SK-N-SH (cell line): Measurements from ENCODE around the gene TRAF7. TPM values are rescaled to one million over a fixed set of nuclear protein-coding genes. Genes with fewer than 3 reads are reported as not detected.

Experiments used
- CTCF ChIA-PET: fragments of 300-600, 350-600 bp; formaldehyde crosslinking; extraction: SDS; loops from one replicate; lab custom pipeline; 2021; lab: Yijun Ruan, JAX
- POLR2A ChIA-PET: fragments of 350-600 bp; sonication (Branson Sonifier 250); formaldehyde crosslinking; extraction: SDS; loops from one replicate; lab custom pipeline; 2020; ENCODE audit warnings: antibody characterized with exemption, inconsistent platforms; lab: Yijun Ruan, JAX
- DNase-seq: peaks from one replicate; pipeline ENCODE4 v3.0.0; 2012
- H2AFZ ChIP-seq: fragments of 200-600 bp; sonication (generic); 2 replicates; pipeline ENCODE4 v1.8.1; 2016; ENCODE audit warnings: antibody characterized with exemption, mild to moderate bottlenecking, low read depth
- H3F3A ChIP-seq: fragments of 200-600 bp; sonication (generic); replicated peaks from 2 replicates; pipeline ENCODE3; 2016; ENCODE audit warnings: antibody characterized with exemption, mild to moderate bottlenecking; ENCODE audit not compliant: insufficient read depth
- H3K27ac ChIP-seq, 2 experiments: fragments of 200-500 bp in 1 of 2; fragments of 200-600 bp in 1 of 2; sonication (Bioruptor generic) in 1 of 2; sonication (generic), shearing (Covaris generic) in 1 of 2; 2 replicates each; pipeline versions ENCODE4 v1.5.1 to v1.6.1; 2014 to 2016; ENCODE audit warnings: low read depth in 2 of 2, inconsistent platforms in 1 of 2, low read length in 1 of 2, mild to moderate bottlenecking in 1 of 2, mixed read lengths in 1 of 2
- H3K27me3 ChIP-seq: fragments of 200-600 bp; sonication (generic), shearing (Covaris generic); 2 replicates; pipeline ENCODE4 v1.6.1; 2016; ENCODE audit warnings: mixed run types; ENCODE audit not compliant: insufficient read depth
- H3K36me3 ChIP-seq, 2 experiments: fragments of 200-500 bp in 1 of 2; fragments of 200-600 bp in 1 of 2; sonication (Bioruptor generic) in 1 of 2; sonication (generic) in 1 of 2; replicated peaks in 1 of 2; 2 replicates each; pipeline versions ENCODE3 to v1.5.1; 2014 to 2016; ENCODE audit warnings: low read length in 1 of 2, mild to moderate bottlenecking in 1 of 2; ENCODE audit not compliant: insufficient read depth in 2 of 2, control insufficient read depth in 1 of 2
- H3K4me1 ChIP-seq, 2 experiments: fragments of 200-500 bp in 1 of 2; fragments of 200-600 bp in 1 of 2; sonication (Bioruptor generic) in 1 of 2; sonication (generic), shearing (Covaris generic) in 1 of 2; 2 replicates each; pipeline versions ENCODE4 v1.5.1 to v1.6.1; 2014 to 2016; ENCODE audit warnings: low read depth in 1 of 2, low read length in 1 of 2, mixed run types in 1 of 2; ENCODE audit not compliant: insufficient read depth in 2 of 2, control insufficient read depth in 1 of 2
- H3K4me2 ChIP-seq: fragments of 200-600 bp; sonication (generic), shearing (Covaris generic); 2 replicates; pipeline ENCODE4 v1.6.1; 2017; ENCODE audit warnings: mixed run types
- H3K4me3 ChIP-seq, 2 experiments: fragments of 200-500 bp in 1 of 2; fragments of 200-600 bp in 1 of 2; sonication (Bioruptor generic) in 1 of 2; sonication (generic), shearing (Covaris generic) in 1 of 2; 2 replicates each; pipeline versions ENCODE4 v1.5.1 to v1.8.1; 2014 to 2016; ENCODE audit warnings: low read depth in 2 of 2, inconsistent platforms in 1 of 2, low read length in 1 of 2, mild to moderate bottlenecking in 1 of 2, mixed read lengths in 1 of 2, moderate library complexity in 1 of 2
- H3K79me2 ChIP-seq: fragments of 200-600 bp; sonication (generic); 2 replicates; pipeline ENCODE4 v1.8.1; 2017; ENCODE audit warnings: mild to moderate bottlenecking; ENCODE audit not compliant: insufficient read depth
- H3K9ac ChIP-seq: fragments of 200-600 bp; sonication (generic); 2 replicates; pipeline ENCODE4 v1.6.1; 2017; ENCODE audit warnings: mixed run types
- H3K9me2 ChIP-seq: fragments of 200-600 bp; sonication (generic); 2 replicates; pipeline ENCODE4 v1.6.1; 2017; ENCODE audit warnings: mixed run types
- H3K9me3 ChIP-seq: fragments of 200-600 bp; sonication (generic); 2 replicates; pipeline ENCODE4 v1.6.1; 2017; ENCODE audit warnings: mixed run types, mild to moderate bottlenecking, moderate library complexity
- H4K20me1 ChIP-seq: fragments of 200-600 bp; sonication (generic); 2 replicates; pipeline ENCODE4 v1.6.1; 2017; ENCODE audit warnings: mild to moderate bottlenecking, mixed run types; ENCODE audit not compliant: insufficient read depth
- CHD2 ChIP-seq: fragments of 150-350 bp; IDR thresholded peaks from 2 replicates; pipeline ENCODE4 v1.6.1; 2018; ENCODE audit warnings: low read length; ENCODE audit not compliant: partially characterized antibody
- EP300 ChIP-seq, 2 experiments: IDR thresholded peaks; 2 replicates each; pipeline versions ENCODE4 v1.4.0 to v1.6.1; 2012; ENCODE audit warnings: borderline replicate concordance in 1 of 2, low read depth in 1 of 2, low read length in 1 of 2
- EZH2phosphoT487 ChIP-seq: fragments of 200-600 bp; sonication (generic); IDR thresholded peaks from 2 replicates; pipeline ENCODE4 v1.6.1; 2017; ENCODE audit warnings: low read depth, mixed run types, mild to moderate bottlenecking, antibody characterized with exemption, moderate library complexity, borderline replicate concordance
- FOSL2 ChIP-seq: IDR thresholded peaks from 2 replicates; pipeline ENCODE4 v1.4.0; 2012; ENCODE audit warnings: low read depth, mild to moderate bottlenecking, moderate library complexity, borderline replicate concordance
- FOXJ3 ChIP-seq: sonication (generic); formaldehyde crosslinking; IDR thresholded peaks from 2 replicates; pipeline ENCODE4 v1.5.1; 2020; ENCODE audit warnings: mild to moderate bottlenecking, missing genetic modification reagents
- FOXM1 ChIP-seq: IDR thresholded peaks from 2 replicates; pipeline ENCODE4 v1.4.0; 2012; ENCODE audit warnings: low read depth, mild to moderate bottlenecking
- GABPA ChIP-seq: IDR thresholded peaks from 2 replicates; pipeline ENCODE4 v1.4.0; 2012; ENCODE audit warnings: low read depth, mild to moderate bottlenecking
- MEF2A ChIP-seq: IDR thresholded peaks from 2 replicates; pipeline ENCODE4 v1.4.0; 2012; ENCODE audit warnings: low read depth, borderline replicate concordance
- MXI1 ChIP-seq: IDR thresholded peaks from 2 replicates; pipeline ENCODE4 v1.6.1; 2012; ENCODE audit warnings: mild to moderate bottlenecking, low read depth, low read length, improper control_type of control experiment
- RXRA ChIP-seq: IDR thresholded peaks from 2 replicates; pipeline ENCODE4 v1.4.0; 2012; ENCODE audit warnings: low read depth, mild to moderate bottlenecking, borderline replicate concordance
- TAF1 ChIP-seq: IDR thresholded peaks from 2 replicates; pipeline ENCODE4 v1.6.1; 2012; ENCODE audit warnings: low read depth, mild to moderate bottlenecking, low read length, moderate library complexity, borderline replicate concordance
- YY1 ChIP-seq: IDR thresholded peaks from 2 replicates; pipeline ENCODE4 v1.4.0; 2012; ENCODE audit warnings: low read depth, mild to moderate bottlenecking
- WGBS: methylation state at CpG from one replicate; pipeline ENCODE4 v1.1.6; 2017; ENCODE audit warnings: low lambda C conversion rate; 5-methylcytosine and 5-hydroxymethylcytosine counted together
- polyA plus RNA-seq, 3 experiments: library from polyadenylated mRNA; depleted of rRNA; stranded (reverse); fragments of >200 nt; gene quantifications; 2 replicates each; pipeline ENCODE4 v1.2.3, GENCODE V29; 2012
- TF ChIP-seq, protein P1 (sequence below): fragments of 150-350 bp; IDR thresholded peaks from 2 replicates; pipeline ENCODE4 v1.6.1; 2017; ENCODE audit warnings: antibody characterized with exemption, low read length, low read depth, borderline replicate concordance
- TF ChIP-seq, protein P2 (sequence below): IDR thresholded peaks from 2 replicates; pipeline ENCODE4; 2012
- TF ChIP-seq, protein P3 (sequence below): IDR thresholded peaks from 2 replicates; pipeline ENCODE4 v1.6.1; 2012; ENCODE audit warnings: mild to moderate bottlenecking, low read depth, low read length, moderate library complexity
- TF ChIP-seq, protein P4 (sequence below): IDR thresholded peaks from 2 replicates; pipeline ENCODE4 v1.4.0; 2012; ENCODE audit warnings: low read depth, borderline replicate concordance
- TF ChIP-seq, protein P5 (sequence below): fragments of 200-600 bp; sonication (generic); IDR thresholded peaks from 2 replicates; pipeline ENCODE4 v1.6.1; 2017; ENCODE audit warnings: antibody characterized with exemption, mild to moderate bottlenecking, moderate library complexity

Gene TRAF7
- polyA plus RNA-seq, 1 of the 3 experiments (the other 2 are of a cell fraction) = 73.0 TPM

DNA sequence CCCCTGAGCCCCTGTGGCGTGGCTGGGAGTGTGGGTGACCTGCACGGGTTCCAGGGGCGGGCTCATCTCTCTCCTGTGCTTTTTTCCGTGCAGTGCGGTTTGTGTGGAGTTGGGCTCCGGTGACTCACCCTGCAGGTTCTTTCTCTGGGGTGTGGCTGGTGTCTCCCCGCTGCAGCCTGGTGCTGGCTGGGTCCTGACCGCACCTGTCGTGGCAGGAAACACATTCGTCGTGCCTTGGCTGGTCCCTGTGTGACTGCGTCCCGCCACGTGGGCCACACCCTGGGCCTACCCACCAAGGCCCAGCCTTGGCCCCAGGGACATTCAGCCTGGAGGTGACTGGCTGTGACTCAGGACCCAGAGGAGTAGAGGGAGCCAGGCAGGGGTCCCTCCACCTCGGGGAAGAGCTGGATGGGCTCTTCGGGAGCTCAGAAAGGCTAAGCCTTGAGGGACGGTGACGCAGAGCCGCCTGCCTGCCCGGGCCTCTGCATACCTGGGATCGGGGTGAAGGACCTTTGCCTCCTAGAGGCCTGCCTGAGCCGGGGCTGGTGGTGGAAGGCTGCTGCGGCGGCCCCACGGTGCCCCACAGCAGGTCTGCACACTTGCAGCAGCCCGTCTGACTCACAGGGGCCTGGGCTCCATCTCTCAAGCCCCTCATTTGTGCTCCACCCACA is 7.8 kb downstream of the TRAF7 start:
- Histone ChIP-seq H3K27me3 (no peaks in the 10 kb centered on the region), H2AFZ (no peak overlapping the region), H3K4me1 (peaks cover 0 to 10% of the 10 kb centered on the region in 2 experiments; a peak in 1 of 4 replicates), H3K36me3 (peaks cover 0 to 31% of the 10 kb centered on the region in 2 experiments), H3K27ac (no peak overlapping the region), H3K9me2 (no peaks in the 10 kb centered on the region), H3K4me3 (no peak overlapping the region), H3K9ac (no peak overlapping the region), H3K79me2 (peaks cover 61% of the 10 kb centered on the region), H3K4me2 (no peak overlapping the region), H3K9me3 (no peaks in the 10 kb centered on the region), H3F3A (peaks cover 3% of the 10 kb centered on the region), H4K20me1 (peaks cover 53% of the 10 kb centered on the region)
- CTCF ChIA-PET = no interaction called here
- WGBS = 98% methylated on average over 9 of the region's 26 CpGs
- POLR2A ChIA-PET = no interaction called here
- no peak for DNase-seq
- TF ChIP-seq MXI1 (no peak), YY1 (no peak), FOXJ3 (no peak), EP300 (IDR thresholded peaks at IDR 0.05; ENCODE audit: borderline replicate concordance in 1 of 2, low read depth in 1 of 2, low read length in 1 of 2) (no peak), MEF2A (no peak), CHD2 (no peak), RXRA (no peak)
- TF ChIP-seq, protein P1, sequence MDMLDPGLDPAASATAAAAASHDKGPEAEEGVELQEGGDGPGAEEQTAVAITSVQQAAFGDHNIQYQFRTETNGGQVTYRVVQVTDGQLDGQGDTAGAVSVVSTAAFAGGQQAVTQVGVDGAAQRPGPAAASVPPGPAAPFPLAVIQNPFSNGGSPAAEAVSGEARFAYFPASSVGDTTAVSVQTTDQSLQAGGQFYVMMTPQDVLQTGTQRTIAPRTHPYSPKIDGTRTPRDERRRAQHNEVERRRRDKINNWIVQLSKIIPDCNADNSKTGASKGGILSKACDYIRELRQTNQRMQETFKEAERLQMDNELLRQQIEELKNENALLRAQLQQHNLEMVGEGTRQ = no peak
- TF ChIP-seq, protein P2, sequence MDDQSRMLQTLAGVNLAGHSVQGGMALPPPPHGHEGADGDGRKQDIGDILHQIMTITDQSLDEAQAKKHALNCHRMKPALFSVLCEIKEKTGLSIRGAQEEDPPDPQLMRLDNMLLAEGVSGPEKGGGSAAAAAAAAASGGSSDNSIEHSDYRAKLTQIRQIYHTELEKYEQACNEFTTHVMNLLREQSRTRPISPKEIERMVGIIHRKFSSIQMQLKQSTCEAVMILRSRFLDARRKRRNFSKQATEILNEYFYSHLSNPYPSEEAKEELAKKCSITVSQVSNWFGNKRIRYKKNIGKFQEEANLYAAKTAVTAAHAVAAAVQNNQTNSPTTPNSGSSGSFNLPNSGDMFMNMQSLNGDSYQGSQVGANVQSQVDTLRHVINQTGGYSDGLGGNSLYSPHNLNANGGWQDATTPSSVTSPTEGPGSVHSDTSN = no peak
- TF ChIP-seq, protein P3, sequence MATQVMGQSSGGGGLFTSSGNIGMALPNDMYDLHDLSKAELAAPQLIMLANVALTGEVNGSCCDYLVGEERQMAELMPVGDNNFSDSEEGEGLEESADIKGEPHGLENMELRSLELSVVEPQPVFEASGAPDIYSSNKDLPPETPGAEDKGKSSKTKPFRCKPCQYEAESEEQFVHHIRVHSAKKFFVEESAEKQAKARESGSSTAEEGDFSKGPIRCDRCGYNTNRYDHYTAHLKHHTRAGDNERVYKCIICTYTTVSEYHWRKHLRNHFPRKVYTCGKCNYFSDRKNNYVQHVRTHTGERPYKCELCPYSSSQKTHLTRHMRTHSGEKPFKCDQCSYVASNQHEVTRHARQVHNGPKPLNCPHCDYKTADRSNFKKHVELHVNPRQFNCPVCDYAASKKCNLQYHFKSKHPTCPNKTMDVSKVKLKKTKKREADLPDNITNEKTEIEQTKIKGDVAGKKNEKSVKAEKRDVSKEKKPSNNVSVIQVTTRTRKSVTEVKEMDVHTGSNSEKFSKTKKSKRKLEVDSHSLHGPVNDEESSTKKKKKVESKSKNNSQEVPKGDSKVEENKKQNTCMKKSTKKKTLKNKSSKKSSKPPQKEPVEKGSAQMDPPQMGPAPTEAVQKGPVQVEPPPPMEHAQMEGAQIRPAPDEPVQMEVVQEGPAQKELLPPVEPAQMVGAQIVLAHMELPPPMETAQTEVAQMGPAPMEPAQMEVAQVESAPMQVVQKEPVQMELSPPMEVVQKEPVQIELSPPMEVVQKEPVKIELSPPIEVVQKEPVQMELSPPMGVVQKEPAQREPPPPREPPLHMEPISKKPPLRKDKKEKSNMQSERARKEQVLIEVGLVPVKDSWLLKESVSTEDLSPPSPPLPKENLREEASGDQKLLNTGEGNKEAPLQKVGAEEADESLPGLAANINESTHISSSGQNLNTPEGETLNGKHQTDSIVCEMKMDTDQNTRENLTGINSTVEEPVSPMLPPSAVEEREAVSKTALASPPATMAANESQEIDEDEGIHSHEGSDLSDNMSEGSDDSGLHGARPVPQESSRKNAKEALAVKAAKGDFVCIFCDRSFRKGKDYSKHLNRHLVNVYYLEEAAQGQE = no peak

DNA sequence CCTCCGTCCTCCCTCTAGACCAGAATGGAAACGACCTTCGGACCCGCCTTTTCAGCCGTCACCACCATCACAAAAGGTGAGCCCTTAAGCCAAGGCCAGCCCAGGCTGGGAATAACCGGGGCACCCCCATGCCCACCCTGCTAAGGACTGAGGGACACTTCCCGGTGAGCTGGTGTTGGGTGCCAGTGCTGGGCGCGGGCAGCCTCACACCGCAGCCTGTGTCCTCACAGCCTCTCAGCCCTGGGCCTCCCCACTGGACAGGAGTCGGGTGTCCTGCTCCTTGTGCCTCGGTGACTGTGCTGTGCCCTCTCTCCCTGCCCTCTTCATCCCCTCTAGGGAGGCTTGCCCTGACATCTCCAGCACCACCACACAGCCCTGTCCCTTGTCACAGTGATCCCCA is 10.3 kb downstream of the TRAF7 start:
- POLR2A ChIA-PET = interaction anchor here (3.5 kb wide), 1 partner anchor 11 kb away, joined by 16 read pairs; the partner anchor contains the start of gene TRAF7
- CTCF ChIA-PET = interaction anchor here (1.0 kb wide), 1 partner anchor 162 kb away, joined by 7 read pairs; no protein-coding TSS in a partner anchor
- TF ChIP-seq, protein P4, sequence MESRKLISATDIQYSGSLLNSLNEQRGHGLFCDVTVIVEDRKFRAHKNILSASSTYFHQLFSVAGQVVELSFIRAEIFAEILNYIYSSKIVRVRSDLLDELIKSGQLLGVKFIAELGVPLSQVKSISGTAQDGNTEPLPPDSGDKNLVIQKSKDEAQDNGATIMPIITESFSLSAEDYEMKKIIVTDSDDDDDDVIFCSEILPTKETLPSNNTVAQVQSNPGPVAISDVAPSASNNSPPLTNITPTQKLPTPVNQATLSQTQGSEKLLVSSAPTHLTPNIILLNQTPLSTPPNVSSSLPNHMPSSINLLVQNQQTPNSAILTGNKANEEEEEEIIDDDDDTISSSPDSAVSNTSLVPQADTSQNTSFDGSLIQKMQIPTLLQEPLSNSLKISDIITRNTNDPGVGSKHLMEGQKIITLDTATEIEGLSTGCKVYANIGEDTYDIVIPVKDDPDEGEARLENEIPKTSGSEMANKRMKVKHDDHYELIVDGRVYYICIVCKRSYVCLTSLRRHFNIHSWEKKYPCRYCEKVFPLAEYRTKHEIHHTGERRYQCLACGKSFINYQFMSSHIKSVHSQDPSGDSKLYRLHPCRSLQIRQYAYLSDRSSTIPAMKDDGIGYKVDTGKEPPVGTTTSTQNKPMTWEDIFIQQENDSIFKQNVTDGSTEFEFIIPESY = no peak
- TF ChIP-seq FOXJ3 (no peak), FOSL2 (no peak), EZH2phosphoT487 (no peak), GABPA (no peak), TAF1 (no peak), FOXM1 (no peak)
- TF ChIP-seq, protein P5, sequence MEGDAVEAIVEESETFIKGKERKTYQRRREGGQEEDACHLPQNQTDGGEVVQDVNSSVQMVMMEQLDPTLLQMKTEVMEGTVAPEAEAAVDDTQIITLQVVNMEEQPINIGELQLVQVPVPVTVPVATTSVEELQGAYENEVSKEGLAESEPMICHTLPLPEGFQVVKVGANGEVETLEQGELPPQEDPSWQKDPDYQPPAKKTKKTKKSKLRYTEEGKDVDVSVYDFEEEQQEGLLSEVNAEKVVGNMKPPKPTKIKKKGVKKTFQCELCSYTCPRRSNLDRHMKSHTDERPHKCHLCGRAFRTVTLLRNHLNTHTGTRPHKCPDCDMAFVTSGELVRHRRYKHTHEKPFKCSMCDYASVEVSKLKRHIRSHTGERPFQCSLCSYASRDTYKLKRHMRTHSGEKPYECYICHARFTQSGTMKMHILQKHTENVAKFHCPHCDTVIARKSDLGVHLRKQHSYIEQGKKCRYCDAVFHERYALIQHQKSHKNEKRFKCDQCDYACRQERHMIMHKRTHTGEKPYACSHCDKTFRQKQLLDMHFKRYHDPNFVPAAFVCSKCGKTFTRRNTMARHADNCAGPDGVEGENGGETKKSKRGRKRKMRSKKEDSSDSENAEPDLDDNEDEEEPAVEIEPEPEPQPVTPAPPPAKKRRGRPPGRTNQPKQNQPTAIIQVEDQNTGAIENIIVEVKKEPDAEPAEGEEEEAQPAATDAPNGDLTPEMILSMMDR = no peak

More for the DNA sequence above, 10.3 kb downstream of the TRAF7 start:
- H3K79me2 ChIP-seq = peaks cover 39% of the 10 kb centered on the region
- no peak overlapping the region for H3K9ac ChIP-seq
- H3K9me3 ChIP-seq = no peaks in the 10 kb centered on the region
- DNase-seq = no peak
- H3K9me2 ChIP-seq = no peaks in the 10 kb centered on the region
- H3F3A ChIP-seq = peaks cover 3% of the 10 kb centered on the region
- H3K36me3 ChIP-seq = peaks cover 0 to 45% of the 10 kb centered on the region in 2 experiments
- H2AFZ ChIP-seq = no peak overlapping the region
- H3K27me3 ChIP-seq = no peaks in the 10 kb centered on the region
- H3K4me2 ChIP-seq = no peak overlapping the region
- 100% methylated on average over 4 of the region's 12 CpGs for WGBS
- no peaks in the 10 kb centered on the region for H3K4me1 ChIP-seq
- no peak overlapping the region for H3K27ac ChIP-seq
- peaks cover 33% of the 10 kb centered on the region for H4K20me1 ChIP-seq
- no peak overlapping the region for H3K4me3 ChIP-seq
